ENCODE data around the gene E4F1. TPM values are rescaled to one million over a fixed set of nuclear protein-coding genes. Genes with fewer than 3 reads are reported as not detected.

Gene E4F1
- total RNA-seq, 6 experiments from 2014 or later, result 8.9 to 11.3 (median 10.4) TPM

- DNase-seq (no peak), ATAC-seq (no peak)
- no peaks in the 10 kb centered on the region for H3K4me1 ChIP-seq
- no peak overlapping the region for H3K4me3 ChIP-seq
- TF ChIP-seq POLR2A (IDR thresholded peaks at IDR 0.05) (no peak), CTCF (IDR thresholded peaks at IDR 0.05) (no peak)
- no peaks in the 10 kb centered on the region for H3K36me3 ChIP-seq
- no peaks in the 10 kb centered on the region for H3K27me3 ChIP-seq
- H3K27ac ChIP-seq, result no peak overlapping the region
- intact Hi-C loops (cut with DNase I), result no loop called here
- no peaks in the 10 kb centered on the region for H3K9me3 ChIP-seq
- WGBS (ENCODE audit: insufficient coverage, low coverage, low lambda C conversion rate, missing lambda C conversion rate), result 85% methylated on average over 5 of the region's 35 CpGs
These were observed 61.6 kb downstream of the E4F1 start for GRCh38 chr16:2284797-2285576.

MicroRNAs encoded within 50 kb of the gene (microRNA counts, 767-probe panel; counts per million panel counts)
- 237 counts per million for microRNA hsa-miR-940

Small RNA genes within 50 kb of the gene (microRNA-seq; reads per million reads assigned to microRNA genes)
- gene MIR3677 (0 reads per million in 2 donors), gene MIR4717 (0 reads per million in 2 donors)

Small RNA genes within 50 kb of the gene (small RNA-seq; reads per million reads assigned to genes)
- gene MIR3677 (0 reads per million in 2 experiments), gene MIR4717 (0 reads per million in 2 experiments)

Other genes starting within 250 kb of the E4F1 start
- gene NOXO1, start 242.1 kb upstream of the E4F1 start, total RNA-seq, result 1 to 10 TPM in 1 of 6 experiments, under 1 TPM in 3, not detected in 2; 0.51 to 1.3 (median 0.60) TPM
- gene GFER, start 239.4 kb upstream of the E4F1 start, total RNA-seq, result 10 to 100 TPM; 16.1 to 18.6 (median 18.0) TPM
- gene SYNGR3, start 233.6 kb upstream of the E4F1 start, total RNA-seq, result under 1 TPM in 1 of 6 experiments, not detected in 5; 0.22 TPM
- 10 to 100 TPM; 21.6 to 46.4 (median 25.0) TPM for gene ZNF598, start 213.8 kb upstream of the E4F1 start, total RNA-seq
- 10 to 100 TPM in 2 of 6 experiments, 1 to 10 TPM in 4; 2.7 to 12.3 (median 8.2) TPM for gene NPW, start 203.8 kb upstream of the E4F1 start, total RNA-seq
- gene NHERF2, start 196.7 kb upstream of the E4F1 start, total RNA-seq, result 100 to 1,000 TPM; 129 to 284 (median 186) TPM
- 100 to 1,000 TPM in 1 of 6 experiments, 10 to 100 TPM in 5; 12.0 to 127 (median 42.6) TPM for gene NTHL1, start 175.8 kb upstream of the E4F1 start, total RNA-seq
- gene TSC2, start 175.6 kb upstream of the E4F1 start, total RNA-seq, result 100 to 1,000 TPM in 1 of 6 experiments, 10 to 100 TPM in 5; 25.7 to 124 (median 59.4) TPM
- 10 to 100 TPM; 28.5 to 58.2 (median 42.8) TPM for gene PKD1, start 87.7 kb upstream of the E4F1 start, total RNA-seq
- 10 to 100 TPM in 3 of 6 experiments, 1 to 10 TPM in 3; 3.8 to 14.6 (median 8.7) TPM for gene RAB26, start 75.0 kb upstream of the E4F1 start, total RNA-seq
- gene TRAF7, start 67.8 kb upstream of the E4F1 start, total RNA-seq, result 10 to 100 TPM; 40.9 to 56.2 (median 46.2) TPM
- not detected for gene CASKIN1, start 27.0 kb upstream of the E4F1 start, total RNA-seq
- gene MLST8, start 18.1 kb upstream of the E4F1 start, total RNA-seq, result 10 to 100 TPM; 13.1 to 51.0 (median 17.5) TPM
- 1 to 10 TPM in 4 of 6 experiments, under 1 TPM in 2; 0.74 to 3.7 (median 2.0) TPM for gene BRICD5, start 12.7 kb upstream of the E4F1 start, total RNA-seq
- gene PGP, start 8.8 kb upstream of the E4F1 start, total RNA-seq, result 10 to 100 TPM in 1 of 6 experiments, 1 to 10 TPM in 5; 3.8 to 14.2 (median 6.9) TPM
- 1 to 10 TPM in 1 of 6 experiments, under 1 TPM in 4, not detected in 1; 0.31 to 1.1 (median 0.40) TPM for gene DNASE1L2, start 12.9 kb downstream of the E4F1 start, total RNA-seq
- 100 to 1,000 TPM in 2 of 6 experiments, 10 to 100 TPM in 4; 68.1 to 150 (median 85.5) TPM for gene ECI1, start 28.0 kb downstream of the E4F1 start, total RNA-seq
- gene RNPS1, start 44.5 kb downstream of the E4F1 start, total RNA-seq, result 10 to 100 TPM; 29.0 to 61.9 (median 38.9) TPM
- gene ABCA3, start 117.1 kb downstream of the E4F1 start, total RNA-seq, result 1 to 10 TPM; 1.2 to 2.9 (median 2.1) TPM
- gene CCNF, start 205.9 kb downstream of the E4F1 start, total RNA-seq, result 1 to 10 TPM; 1.3 to 2.7 (median 1.7) TPM
- 1 to 10 TPM in 3 of 6 experiments, under 1 TPM in 3; 0.35 to 2.8 (median 0.87) TPM for gene TEDC2, start 236.5 kb downstream of the E4F1 start, total RNA-seq
- 1 to 10 TPM in 4 of 6 experiments, under 1 TPM in 2; 0.39 to 2.1 (median 1.2) TPM for gene NTN3, start 247.7 kb downstream of the E4F1 start, total RNA-seq